ENCODE data around the gene IFT88.

- TF ChIP-seq ZFX (IDR thresholded peaks at IDR 0.05) = no peak
- TF ChIP-seq, protein P1, sequence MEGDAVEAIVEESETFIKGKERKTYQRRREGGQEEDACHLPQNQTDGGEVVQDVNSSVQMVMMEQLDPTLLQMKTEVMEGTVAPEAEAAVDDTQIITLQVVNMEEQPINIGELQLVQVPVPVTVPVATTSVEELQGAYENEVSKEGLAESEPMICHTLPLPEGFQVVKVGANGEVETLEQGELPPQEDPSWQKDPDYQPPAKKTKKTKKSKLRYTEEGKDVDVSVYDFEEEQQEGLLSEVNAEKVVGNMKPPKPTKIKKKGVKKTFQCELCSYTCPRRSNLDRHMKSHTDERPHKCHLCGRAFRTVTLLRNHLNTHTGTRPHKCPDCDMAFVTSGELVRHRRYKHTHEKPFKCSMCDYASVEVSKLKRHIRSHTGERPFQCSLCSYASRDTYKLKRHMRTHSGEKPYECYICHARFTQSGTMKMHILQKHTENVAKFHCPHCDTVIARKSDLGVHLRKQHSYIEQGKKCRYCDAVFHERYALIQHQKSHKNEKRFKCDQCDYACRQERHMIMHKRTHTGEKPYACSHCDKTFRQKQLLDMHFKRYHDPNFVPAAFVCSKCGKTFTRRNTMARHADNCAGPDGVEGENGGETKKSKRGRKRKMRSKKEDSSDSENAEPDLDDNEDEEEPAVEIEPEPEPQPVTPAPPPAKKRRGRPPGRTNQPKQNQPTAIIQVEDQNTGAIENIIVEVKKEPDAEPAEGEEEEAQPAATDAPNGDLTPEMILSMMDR (conservative IDR thresholded peaks at IDR 0.05) = no peak
Observed at GRCh38 chr13:20571676-20572075, 4.7 kb downstream of the IFT88 start.

Data from C4-2B (cell line).